Astrocyte of the spinal cord (primary cell): ENCODE data around the gene OR52E2.

Source experiments
- DNase-seq: peaks from one replicate; pipeline ENCODE4 v3.0.0; 2011; ENCODE audit warnings: low read depth, low spot score
- H3K4me3 ChIP-seq: 2 replicates; pipeline ENCODE4 v1.5.1; 2011; ENCODE audit warnings: low read depth, mild to moderate bottlenecking, low read length, moderate library complexity
- CTCF ChIP-seq: IDR thresholded peaks from 2 replicates; pipeline ENCODE4 v1.5.1; 2012; ENCODE audit warnings: low read depth, mild to moderate bottlenecking, low read length, inconsistent platforms
- in situ Hi-C: cut with HindIII; loops from 2 replicates; pipeline ENCODE4 v1.10.0; 2017; ENCODE audit warnings: low sequenced_read_pairs

The OR52E2 gene

GRCh38 chr11:5037926-5038325 is 21.5 kb downstream of the OR52E2 start:
- in situ Hi-C loops: no loop called here
- TF ChIP-seq CTCF: no peak
- no peak overlapping the region for H3K4me3 ChIP-seq

GRCh38 chr11:5036669-5037068 is 22.8 kb downstream of the OR52E2 start:
- no peak for TF ChIP-seq CTCF

More at GRCh38 chr11:5037926-5038325, 21.5 kb downstream of the OR52E2 start:
- DNase-seq: no peak

GRCh38 chr11:5021996-5022395 is 37.4 kb downstream of the OR52E2 start:
- in situ Hi-C loops: no loop called here
- DNase-seq: no peak
- H3K4me3 ChIP-seq: no peak overlapping the region
- TF ChIP-seq CTCF: no peak

More at GRCh38 chr11:5036669-5037068, 22.8 kb downstream of the OR52E2 start:
- no peak overlapping the region for H3K4me3 ChIP-seq
- in situ Hi-C loops: no loop called here
- no peak for DNase-seq

DNA sequence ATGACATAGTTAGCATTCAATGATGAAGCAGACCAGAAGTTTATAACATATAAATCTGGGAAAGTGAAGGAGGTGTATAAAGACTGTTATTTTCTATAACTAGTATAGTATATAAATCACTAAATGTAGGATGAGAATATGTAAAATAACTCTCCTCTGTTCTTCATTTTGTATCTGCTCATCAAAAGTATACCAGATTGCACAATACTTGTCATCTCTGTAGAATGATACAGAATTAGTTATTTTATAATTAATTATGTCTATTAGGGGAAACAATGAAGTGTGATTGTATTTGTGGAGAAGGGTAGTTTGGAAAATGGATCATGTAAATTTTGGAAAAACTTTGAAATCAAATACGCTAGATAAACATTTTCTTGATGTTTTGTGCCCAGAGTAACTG is 46.4 kb downstream of the OR52E2 start:
- DNase-seq: no peak
- no peak overlapping the region for H3K4me3 ChIP-seq
- no peak for TF ChIP-seq CTCF
- in situ Hi-C loops: no loop called here

DNA sequence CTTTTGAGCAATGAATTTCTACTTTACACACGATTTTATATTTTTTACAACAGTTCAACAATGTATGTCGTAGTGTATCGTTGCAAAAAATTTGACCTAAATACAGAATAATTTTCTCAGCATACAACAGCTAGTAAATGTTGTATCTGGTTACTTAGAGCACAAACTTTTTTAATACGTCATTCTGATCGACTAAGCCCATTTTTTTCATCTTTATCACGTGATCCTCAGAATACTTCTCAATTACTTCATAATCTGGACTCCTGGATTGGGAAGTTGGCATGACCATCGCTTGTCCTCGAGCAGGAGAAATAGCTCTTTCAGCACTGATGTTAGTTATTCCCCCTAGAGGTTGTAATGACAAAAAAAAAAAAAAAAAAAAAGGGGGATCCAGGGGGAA is 48.2 kb downstream of the OR52E2 start:
- in situ Hi-C loops: no loop called here
- TF ChIP-seq CTCF: no peak
- no peak overlapping the region for H3K4me3 ChIP-seq
- no peak for DNase-seq
